Liver (tissue), 9 donors: Measurements from ENCODE around the gene RPL29. TPM values are rescaled to one million over a fixed set of nuclear protein-coding genes. Genes with fewer than 3 reads are reported as not detected.

Source experiments
- DNase-seq: peaks from one replicate; pipeline ENCODE4 v3.0.0-alpha.2; 2017; ENCODE audit warnings: low spot score
- H3K27ac ChIP-seq, 2 donors: one replicate each; pipeline ENCODE4 v1.7.0; 2013; ENCODE audit warnings: inconsistent platforms in 2 of 2, low read length in 2 of 2, control low read depth in 1 of 2, low read depth in 1 of 2, mild to moderate bottlenecking in 1 of 2
- H3K27me3 ChIP-seq, 4 donors: one replicate each; pipeline versions ENCODE4 v1.6.1 to v1.7.0; 2013; ENCODE audit warnings: low read length in 3 of 4, inconsistent platforms in 1 of 4, mild to moderate bottlenecking in 1 of 4, moderate library complexity in 1 of 4; ENCODE audit not compliant: control insufficient read depth in 4 of 4, insufficient read depth in 4 of 4
- H3K36me3 ChIP-seq, 4 donors: one replicate each; pipeline versions ENCODE4 v1.6.1 to v1.7.0; 2013; ENCODE audit warnings: low read length in 3 of 4, mild to moderate bottlenecking in 3 of 4, low read depth in 1 of 4, moderate library complexity in 1 of 4; ENCODE audit not compliant: control insufficient read depth in 4 of 4, insufficient read depth in 3 of 4
- H3K4me1 ChIP-seq, 4 donors: one replicate each; pipeline versions ENCODE4 v1.6.1 to v1.7.0; 2013; ENCODE audit warnings: low read length in 3 of 4, mild to moderate bottlenecking in 3 of 4, moderate library complexity in 1 of 4; ENCODE audit not compliant: control insufficient read depth in 4 of 4, insufficient read depth in 4 of 4
- H3K4me3 ChIP-seq, 3 donors: one replicate each; pipeline versions ENCODE4 v1.6.1 to v1.7.0; 2013; ENCODE audit warnings: low read length in 3 of 3, control low read depth in 1 of 3, low read depth in 1 of 3, mild to moderate bottlenecking in 1 of 3
- H3K9ac ChIP-seq, 2 donors: one replicate each; pipeline ENCODE4 v1.7.0; 2013; ENCODE audit warnings: low read length in 2 of 2, mild to moderate bottlenecking in 2 of 2, moderate library complexity in 2 of 2, control low read depth in 1 of 2, low read depth in 1 of 2
- H3K9me3 ChIP-seq, 4 donors: one replicate each; pipeline versions ENCODE4 v1.6.1 to v1.7.0; 2013; ENCODE audit warnings: low read length in 3 of 4; ENCODE audit not compliant: control insufficient read depth in 4 of 4
- CTCF ChIP-seq: fragments of 150-350 bp; IDR thresholded peaks from 2 replicates; pipeline ENCODE4 v1.5.1; 2017; ENCODE audit warnings: improper control_type of control experiment, low read depth, low read length; ENCODE audit not compliant: missing input control
- EGR1 ChIP-seq, 2 donors: IDR thresholded peaks; 2 replicates each; pipeline ENCODE4 v1.6.1; 2016 to 2018; ENCODE audit warnings: antibody characterized with exemption in 2 of 2, low read depth in 2 of 2
- FOXA2 ChIP-seq: IDR thresholded peaks from 2 replicates; pipeline ENCODE4 v1.6.1; 2016; ENCODE audit warnings: antibody characterized with exemption
- GABPA ChIP-seq, 2 donors: IDR thresholded peaks in 1 of 2; conservative IDR thresholded peaks in 1 of 2; 2 replicates each; pipeline ENCODE4 v1.6.1; 2016; ENCODE audit warnings: antibody characterized with exemption in 2 of 2, mild to moderate bottlenecking in 1 of 2, moderate library complexity in 1 of 2
- HNF4A ChIP-seq, 2 donors: conservative IDR thresholded peaks; 2 replicates each; pipeline ENCODE4 v1.6.1; 2016; ENCODE audit warnings: antibody characterized with exemption in 2 of 2, mild to moderate bottlenecking in 2 of 2
- HNF4G ChIP-seq: IDR thresholded peaks from 2 replicates; pipeline ENCODE4 v1.6.1; 2016; ENCODE audit warnings: antibody characterized with exemption
- JUND ChIP-seq, 2 donors: IDR thresholded peaks; 2 replicates each; pipeline ENCODE4 v1.6.1; 2016; ENCODE audit warnings: antibody characterized with exemption in 2 of 2
- REST ChIP-seq: IDR thresholded peaks from 2 replicates; pipeline ENCODE4 v1.6.1; 2016; ENCODE audit warnings: antibody characterized with exemption, mild to moderate bottlenecking
- RXRA ChIP-seq, 2 donors: IDR thresholded peaks; 2 replicates each; pipeline ENCODE4 v1.6.1; 2017 to 2018; ENCODE audit warnings: antibody characterized with exemption in 2 of 2, mild to moderate bottlenecking in 1 of 2
- SP1 ChIP-seq: IDR thresholded peaks from 2 replicates; pipeline ENCODE4 v1.6.1; 2018; ENCODE audit warnings: antibody characterized with exemption, mild to moderate bottlenecking
- TAF1 ChIP-seq: conservative IDR thresholded peaks from 2 replicates; pipeline ENCODE4 v1.6.1; 2016; ENCODE audit warnings: antibody characterized with exemption, mild to moderate bottlenecking
- YY1 ChIP-seq: IDR thresholded peaks from 2 replicates; pipeline ENCODE4 v1.6.1; 2016; ENCODE audit warnings: antibody characterized with exemption, mild to moderate bottlenecking
- ZBTB33 ChIP-seq: IDR thresholded peaks from 2 replicates; pipeline ENCODE4 v1.6.1; 2016; ENCODE audit warnings: antibody characterized with exemption
- WGBS: extraction: QIAGEN DNeasy Blood & Tissue Kit; methylation state at CpG from one replicate; pipeline ENCODE4 v1.1.7; 2013; 5-methylcytosine and 5-hydroxymethylcytosine counted together
- polyA plus RNA-seq, 2 donors: library from polyadenylated mRNA; stranded (reverse) in 1 of 2; unstranded in 1 of 2; fragments of 200-250 nt in 1 of 2; fragments of >200 nt in 1 of 2; fragmentation: Nextera tagmentation in 1 of 2; extraction: Ambion mirVana in 1 of 2; gene quantifications; one replicate each; pipeline versions ENCODE4 v1.2.1 to v1.2.3, GENCODE V29; 2013 to 2015
- total RNA-seq, 2 donors: library from RNA; depleted of rRNA; stranded (reverse); fragments of >200 nt; gene quantifications; one replicate each; pipeline ENCODE4 v1.2.3, GENCODE V29; 2014
- donor health status: healthy.
- donor health status: healthy.
- donor health status: healthy.
- donor health status: healthy.
- donor health status: healthy.

RPL29 gene
- total and polyA plus RNA-seq, 4 donors = 292 to 789 (median 388) TPM

GRCh38 chr3:51966486-51966885 is 29.2 kb downstream of the RPL29 start (continued):
- TF ChIP-seq RXRA (IDR thresholded peaks at IDR 0.05) = no peak
- no peak for TF ChIP-seq HNF4G
- no peak for TF ChIP-seq GABPA (IDR thresholded peaks at IDR 0.05 in 1 of 2, conservative IDR thresholded peaks at IDR 0.05 in 1 of 2)
- TF ChIP-seq TAF1 = no peak

- Histone ChIP-seq H3K4me1 (peaks cover 7 to 37% (median 32%) of the 10 kb centered on the region in 4 donors), H3K9ac (no peak overlapping the region), H3K27me3 (no peaks in the 10 kb centered on the region), H3K27ac (no peak overlapping the region), H3K9me3 (no peaks in the 10 kb centered on the region), H3K36me3 (no peaks in the 10 kb centered on the region), H3K4me3 (no peak overlapping the region)
- DNase-seq = no peak
- WGBS = 88% methylated on average over 2 of the region's 2 CpGs
- TF ChIP-seq EGR1 (IDR thresholded peaks at IDR 0.05; ENCODE audit: low read depth in 2 of 2) = no peak
- no peak for TF ChIP-seq FOXA2
- no peak for TF ChIP-seq YY1
- no peak for TF ChIP-seq HNF4A (conservative IDR thresholded peaks at IDR 0.05)
- no peak for TF ChIP-seq GABPA (IDR thresholded peaks at IDR 0.05 in 1 of 2, conservative IDR thresholded peaks at IDR 0.05 in 1 of 2)
- TF ChIP-seq ZBTB33 = no peak
- TF ChIP-seq HNF4G = no peak
- no peak for TF ChIP-seq REST
- no peak for TF ChIP-seq SP1
- TF ChIP-seq RXRA (IDR thresholded peaks at IDR 0.05) = no peak
- TF ChIP-seq CTCF = no peak
- TF ChIP-seq JUND (IDR thresholded peaks at IDR 0.05) = no peak
- no peak for TF ChIP-seq TAF1
Observed at GRCh38 chr3:51966016-51966415, 29.7 kb downstream of the RPL29 start.

GRCh38 chr3:51964521-51964920 is 31.2 kb downstream of the RPL29 start:
- no peak for TF ChIP-seq HNF4G
- H3K27me3 ChIP-seq = no peaks in the 10 kb centered on the region
- DNase-seq = no peak
- H3K4me1 ChIP-seq = peaks cover 5 to 25% (median 21%) of the 10 kb centered on the region in 4 donors
- no peak overlapping the region for H3K27ac ChIP-seq
- no peak overlapping the region for H3K4me3 ChIP-seq
- whole genome bisulfite sequencing = 87% methylated on average over 4 of the region's 4 CpGs
- H3K9me3 ChIP-seq = no peaks in the 10 kb centered on the region
- no peaks in the 10 kb centered on the region for H3K36me3 ChIP-seq
- H3K9ac ChIP-seq = no peak overlapping the region
